ENCODE data around the gene CRACDL.

The CRACDL gene

GRCh38 chr2:98895901-98896300, 40.1 kb downstream of the CRACDL start:
- TF ChIP-seq CSRNP3 (CRISPR knock-in tag; IDR thresholded peaks at IDR 0.05) (no peak), ZNF565 (CRISPR knock-in tag; conservative IDR thresholded peaks at IDR 0.05; ENCODE audit: low read depth) (no peak), SNAI2 (CRISPR knock-in tag; IDR thresholded peaks at IDR 0.05) (no peak), PATZ1 (CRISPR knock-in tag; IDR thresholded peaks at IDR 0.05; ENCODE audit: borderline replicate concordance) (no peak), ISL1 (CRISPR knock-in tag; IDR thresholded peaks at IDR 0.05) (no peak), RARB (CRISPR knock-in tag; IDR thresholded peaks at IDR 0.05) (no peak), ZNF70 (CRISPR knock-in tag; IDR thresholded peaks at IDR 0.05) (no peak)
- no peak for ATAC-seq

- no peak for ATAC-seq
- TF ChIP-seq ZNF565 (CRISPR knock-in tag; conservative IDR thresholded peaks at IDR 0.05; ENCODE audit: low read depth) (no peak), ISL1 (CRISPR knock-in tag; IDR thresholded peaks at IDR 0.05) (no peak), BACH2 (CRISPR knock-in tag; IDR thresholded peaks at IDR 0.05; ENCODE audit: borderline replicate concordance) (no peak), GLIS3 (CRISPR knock-in tag; IDR thresholded peaks at IDR 0.05) (no peak), ZC3H10 (CRISPR knock-in tag; IDR thresholded peaks at IDR 0.05) (no peak), RARB (CRISPR knock-in tag; IDR thresholded peaks at IDR 0.05) (no peak), ZNF70 (CRISPR knock-in tag; IDR thresholded peaks at IDR 0.05) (no peak), ESRRG (CRISPR knock-in tag; IDR thresholded peaks at IDR 0.05) (no peak), CSRNP3 (CRISPR knock-in tag; IDR thresholded peaks at IDR 0.05) (no peak)
Observed at GRCh38 chr2:98895221-98895620, 40.8 kb downstream of the CRACDL start.

GRCh38 chr2:98894331-98895000, 41.6 kb downstream of the CRACDL start:
- no peak for ATAC-seq
- no peak for TF ChIP-seq TSHZ2 (CRISPR knock-in tag; IDR thresholded peaks at IDR 0.05)
- no peak for TF ChIP-seq ZFP3 (CRISPR knock-in tag; IDR thresholded peaks at IDR 0.05)
- TF ChIP-seq CREB5 (CRISPR knock-in tag; IDR thresholded peaks at IDR 0.05; ENCODE audit: low read depth), result no peak

- no peak for TF ChIP-seq ZFP3 (CRISPR knock-in tag; IDR thresholded peaks at IDR 0.05)
- TF ChIP-seq ZNF8 (CRISPR knock-in tag; IDR thresholded peaks at IDR 0.05), result no peak
- no peak for TF ChIP-seq ZNF565 (CRISPR knock-in tag; conservative IDR thresholded peaks at IDR 0.05; ENCODE audit: low read depth)
- ATAC-seq, result no peak
Observed at GRCh38 chr2:98893911-98894321, 42.1 kb downstream of the CRACDL start.

GRCh38 chr2:98892871-98893270, 43.2 kb downstream of the CRACDL start:
- no peak for ATAC-seq
- TF ChIP-seq CSRNP3 (CRISPR knock-in tag; IDR thresholded peaks at IDR 0.05) (no peak), SNAI2 (CRISPR knock-in tag; IDR thresholded peaks at IDR 0.05) (no peak), ZNF70 (CRISPR knock-in tag; IDR thresholded peaks at IDR 0.05) (no peak), OSR1 (CRISPR knock-in tag; IDR thresholded peaks at IDR 0.05) (no peak), BACH2 (CRISPR knock-in tag; IDR thresholded peaks at IDR 0.05; ENCODE audit: borderline replicate concordance) (no peak), ZNF565 (CRISPR knock-in tag; conservative IDR thresholded peaks at IDR 0.05; ENCODE audit: low read depth) (no peak), ZC3H10 (CRISPR knock-in tag; IDR thresholded peaks at IDR 0.05) (no peak), POU6F1 (CRISPR knock-in tag; IDR thresholded peaks at IDR 0.05; ENCODE audit: borderline replicate concordance, low read depth) (no peak), RARB (CRISPR knock-in tag; IDR thresholded peaks at IDR 0.05) (no peak), TOX (CRISPR knock-in tag; IDR thresholded peaks at IDR 0.05; ENCODE audit: borderline replicate concordance) (no peak), ZFP30 (CRISPR knock-in tag; IDR thresholded peaks at IDR 0.05) (no peak), ZNF8 (CRISPR knock-in tag; IDR thresholded peaks at IDR 0.05) (no peak), ARNTL (CRISPR knock-in tag; IDR thresholded peaks at IDR 0.05; ENCODE audit: borderline replicate concordance, low read depth) (no peak), ESRRG (CRISPR knock-in tag; IDR thresholded peaks at IDR 0.05) (no peak), TCF4 (CRISPR knock-in tag; IDR thresholded peaks at IDR 0.05; ENCODE audit: borderline replicate concordance) (no peak)

Measured in SK-N-SH treated with all-trans-retinoic acid at 6 μM for 48 hours (cell line).